Stomach (tissue), 9 donors: ENCODE results near the gene HMGA1. TPM values are rescaled to one million over a fixed set of nuclear protein-coding genes. Genes with fewer than 3 reads are reported as not detected.

Source experiments
- DNase-seq, 2 donors: peaks; one replicate each; pipeline versions ENCODE4 v3.0.0 to v3.0.0-alpha.2; 2013 to 2019
- H3K27ac ChIP-seq, 5 donors: fragments of 200-600 bp in 4 of 5; sonication (generic) in 4 of 5; one replicate each; pipeline ENCODE4 v1.5.1; 2013 to 2019; ENCODE audit warnings: mild to moderate bottlenecking in 1 of 5, moderate library complexity in 1 of 5
- H3K27me3 ChIP-seq, 3 donors: fragments of 200-600 bp; sonication (generic); one replicate each; pipeline ENCODE4 v1.5.1; 2017 to 2019; ENCODE audit warnings: mixed run types in 1 of 3
- H3K36me3 ChIP-seq, 4 donors: fragments of 200-600 bp; sonication (generic); 1 replicate in 3 of 4; 2 replicates in 1 of 4; pipeline ENCODE4 v1.5.1; 2016 to 2019
- H3K4me1 ChIP-seq, 4 donors: fragments of 200-600 bp; sonication (generic); one replicate each; pipeline ENCODE4 v1.5.1; 2016 to 2019
- H3K4me3 ChIP-seq, 4 donors: fragments of 200-600 bp; sonication (generic) in 3 of 4; one replicate each; pipeline ENCODE4 v1.5.1; 2016 to 2019; ENCODE audit warnings: mild to moderate bottlenecking in 1 of 4
- H3K9me3 ChIP-seq, 4 donors: fragments of 200-600 bp; sonication (generic); one replicate each; pipeline ENCODE4 v1.5.1; 2016 to 2019
- CTCF ChIP-seq, 7 experiments: fragments of 450-650 bp in 4 of 7; fragments of 200-600 bp in 3 of 7; sonication (generic) in 3 of 7; IDR thresholded peaks; one replicate each; pipeline ENCODE4 v1.5.1; 2016 to 2019; ENCODE audit warnings: antibody characterized with exemption in 7 of 7, control low read depth in 2 of 7, mild to moderate bottlenecking in 1 of 7
- EP300 ChIP-seq: sonication (generic); formaldehyde crosslinking; IDR thresholded peaks from one replicate; pipeline ENCODE4 v1.6.1; 2017; ENCODE audit warnings: antibody characterized with exemption
- POLR2A ChIP-seq, 4 donors: fragments of 450-650 bp; IDR thresholded peaks; one replicate each; pipeline ENCODE4 v1.6.1; 2016; ENCODE audit warnings: antibody characterized with exemption in 4 of 4, control low read depth in 2 of 4, mild to moderate bottlenecking in 1 of 4, moderate library complexity in 1 of 4
- POLR2AphosphoS5 ChIP-seq, 3 donors: sonication (generic); formaldehyde crosslinking; IDR thresholded peaks; one replicate each; pipeline ENCODE4 v1.6.1; 2016; ENCODE audit warnings: antibody characterized with exemption in 3 of 3
- WGBS, 5 donors: extraction: QIAGEN DNeasy Blood & Tissue Kit in 3 of 5; methylation state at CpG; one replicate each; pipeline versions ENCODE4 v1.1.5 to v1.1.7; 2013 to 2018; 5-methylcytosine and 5-hydroxymethylcytosine counted together
- intact Hi-C: fragments of 100-400 bp; cut with DNase I; formaldehyde crosslinking; loops from one replicate; pipeline ENCODE4 v1.15.1; 2023; ENCODE audit warnings: low total_unique reads
- polyA plus RNA-seq, 3 donors: library from polyadenylated mRNA; stranded (reverse); fragments of 200-250 nt; gene quantifications; one replicate each; pipeline ENCODE4 v1.2.3, GENCODE V29; 2013
- total RNA-seq, 5 donors: library from RNA; depleted of rRNA; stranded (reverse); fragments of >200 nt; gene quantifications; one replicate each; pipeline versions ENCODE4 v1.1.0 to v1.2.3, GENCODE V29; 2014 to 2016
- donor health status: healthy with polysubstance abuse.
- donor health status: Bipolar disorder and iron deficiency.
- donor health status: healthy.

The HMGA1 gene
- total and polyA plus RNA-seq, 8 donors: 9.3 to 114 (median 67.4) TPM

DNA sequence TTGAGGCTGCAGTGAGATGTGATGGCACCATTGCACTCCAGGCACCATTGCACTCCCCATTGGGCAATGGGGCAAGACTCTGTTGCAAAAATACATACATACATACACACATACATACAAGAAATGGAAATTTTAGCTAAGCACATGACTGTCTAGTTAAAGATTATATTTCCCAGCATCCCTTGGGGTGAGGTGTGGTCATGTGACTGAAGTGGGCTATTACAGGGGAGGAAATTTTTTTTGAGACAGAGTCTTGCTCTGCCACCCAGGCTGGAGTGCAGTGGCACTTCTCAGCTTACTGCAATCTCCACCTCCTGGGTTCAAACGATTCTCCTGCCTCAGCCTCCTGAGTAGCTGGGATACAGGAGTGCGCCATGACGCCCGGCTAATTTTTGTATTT, 32.0 kb upstream of the HMGA1 start:
- 85 to 100% (median 95%) methylated on average over 4 of the region's 4 CpGs for WGBS, 5 donors

DNA sequence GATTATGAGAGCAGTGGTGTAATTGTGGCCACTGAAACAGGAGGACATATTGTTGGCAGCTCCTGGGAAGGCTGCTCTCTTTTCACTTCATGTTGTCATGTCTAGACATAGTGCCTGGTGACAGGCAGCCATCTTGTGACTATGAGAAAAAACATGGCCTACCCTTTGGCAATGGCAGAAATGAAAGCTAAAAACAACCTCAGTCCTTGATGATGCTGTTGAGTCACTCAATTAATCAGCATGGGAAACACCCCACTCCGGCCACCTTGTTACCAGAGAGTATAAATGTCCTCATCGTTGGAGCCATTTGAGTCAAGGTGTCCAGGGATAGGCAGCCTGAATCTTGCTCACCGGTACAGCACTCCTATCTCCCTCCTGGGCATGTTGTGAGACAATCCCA, 31.2 kb upstream of the HMGA1 start:
- Histone ChIP-seq H3K36me3 (no peaks in the 10 kb centered on the region), H3K27ac (no peak overlapping the region), H3K27me3 (peaks cover 0 to 7% (median 0%) of the 10 kb centered on the region in 3 donors), H3K9me3 (no peaks in the 10 kb centered on the region), H3K4me3 (no peak overlapping the region), H3K4me1 (no peaks in the 10 kb centered on the region)
- 82 to 96% (median 93%) methylated on average over 3 of the region's 3 CpGs for WGBS, 5 donors
- TF ChIP-seq POLR2AphosphoS5 (IDR thresholded peaks at IDR 0.05) (no peak), POLR2A (IDR thresholded peaks at IDR 0.05) (no peak), EP300 (no peak), CTCF (IDR thresholded peaks at IDR 0.05) (no peak)
- no peak for DNase-seq
- intact Hi-C loops: no loop called here

More for the DNA sequence above, 32.0 kb upstream of the HMGA1 start:
- intact Hi-C loops: no loop called here
- Histone ChIP-seq H3K27me3 (peaks cover 0 to 7% (median 0%) of the 10 kb centered on the region in 3 donors), H3K4me1 (no peaks in the 10 kb centered on the region), H3K27ac (no peak overlapping the region), H3K9me3 (no peaks in the 10 kb centered on the region), H3K36me3 (no peaks in the 10 kb centered on the region), H3K4me3 (no peak overlapping the region)
- TF ChIP-seq POLR2A (IDR thresholded peaks at IDR 0.05) (no peak), POLR2AphosphoS5 (IDR thresholded peaks at IDR 0.05) (no peak), CTCF (IDR thresholded peaks at IDR 0.05) (no peak), EP300 (no peak)
- no peak for DNase-seq

GRCh38 chr6:34205916-34206315, 30.8 kb upstream of the HMGA1 start:
- H3K27me3 ChIP-seq: peaks cover 0 to 7% (median 0%) of the 10 kb centered on the region in 3 donors
- no peak for DNase-seq
- TF ChIP-seq CTCF (IDR thresholded peaks at IDR 0.05): no peak
- TF ChIP-seq POLR2AphosphoS5 (IDR thresholded peaks at IDR 0.05): no peak
- no peak for TF ChIP-seq POLR2A (IDR thresholded peaks at IDR 0.05)
- no peak for TF ChIP-seq EP300
- H3K27ac ChIP-seq: no peak overlapping the region
- no peaks in the 10 kb centered on the region for H3K9me3 ChIP-seq
- no peaks in the 10 kb centered on the region for H3K4me1 ChIP-seq
- intact Hi-C loops: no loop called here
- 69 to 94% (median 87%) methylated on average over 2 of the region's 2 CpGs for WGBS, 5 donors
- H3K4me3 ChIP-seq: no peak overlapping the region
- H3K36me3 ChIP-seq: no peaks in the 10 kb centered on the region

DNA sequence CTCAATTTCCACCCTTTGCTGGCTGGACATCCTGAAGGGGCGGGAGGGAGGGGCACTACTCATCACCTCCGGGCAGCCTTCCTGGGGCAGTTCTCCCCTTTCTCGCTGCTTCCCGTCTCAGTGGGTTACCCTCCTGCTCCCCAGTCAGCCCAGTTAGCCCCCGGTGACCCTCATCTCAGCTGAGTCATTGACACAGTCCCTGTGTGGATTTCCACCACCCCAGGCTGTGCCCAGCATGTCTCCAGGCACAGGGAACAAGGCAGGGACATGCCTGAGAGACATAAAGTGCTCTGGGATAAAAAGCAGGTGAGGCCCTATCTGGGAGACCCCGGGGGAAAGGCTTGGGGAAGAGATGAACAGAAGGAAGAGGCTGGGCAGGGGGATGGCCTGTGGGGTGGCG, 29.9 kb upstream of the HMGA1 start:
- 61 to 78% (median 73%) methylated on average over 7 of the region's 7 CpGs for WGBS, 5 donors
- no peak for DNase-seq
- H3K4me1 ChIP-seq: no peaks in the 10 kb centered on the region
- TF ChIP-seq EP300: no peak
- no peak for TF ChIP-seq POLR2A (IDR thresholded peaks at IDR 0.05)
- TF ChIP-seq CTCF (IDR thresholded peaks at IDR 0.05): no peak
- TF ChIP-seq POLR2AphosphoS5 (IDR thresholded peaks at IDR 0.05): no peak
- H3K4me3 ChIP-seq: no peak overlapping the region
- no peaks in the 10 kb centered on the region for H3K9me3 ChIP-seq
- H3K27ac ChIP-seq: no peak overlapping the region
- intact Hi-C loops: no loop called here
- H3K36me3 ChIP-seq: no peaks in the 10 kb centered on the region
- peaks cover 0 to 7% (median 0%) of the 10 kb centered on the region in 3 donors for H3K27me3 ChIP-seq
